H1 (cell line): Measurements from ENCODE around the gene SIM2. TPM values are rescaled to one million over a fixed set of nuclear protein-coding genes. Genes with fewer than 3 reads are reported as not detected.

Experiments used
- CTCF ChIA-PET: fragments of 300-600 bp; sonication (Branson Sonifier 250); formaldehyde crosslinking; loops from one replicate; lab custom pipeline; 2021; ENCODE audit not compliant: partially characterized antibody; lab: Charles Lee
- POLR2A ChIA-PET: fragments of 300-600 bp; sonication (Branson Sonifier 250); formaldehyde crosslinking; loops from one replicate; lab custom pipeline; 2021; ENCODE audit warnings: inconsistent platforms; ENCODE audit not compliant: partially characterized antibody; lab: Charles Lee
- DNase-seq, 2 experiments: peaks; one replicate each; pipeline versions ENCODE4 v3.0.0 to v3.0.0-alpha.2; 2010 to 2022; ENCODE audit warnings: low spot score in 2 of 2, low read depth in 1 of 2, mixed read lengths in 1 of 2
- FAIRE-seq: peaks from 2 replicates; lab custom pipeline; 2011; peaks lifted over from hg19 to GRCh38; lab: Jason Lieb, UNC
- H2AFZ ChIP-seq: 2 replicates; pipeline ENCODE4 v1.8.1; 2012; ENCODE audit warnings: low read length, inconsistent platforms
- H2AK5ac ChIP-seq: 2 replicates; pipeline ENCODE4 v1.6.1; 2013; ENCODE audit warnings: low read depth, low read length
- H2BK120ac ChIP-seq: replicated peaks from 2 replicates; pipeline ENCODE3; 2013; ENCODE audit warnings: low read depth, low read length, inconsistent platforms
- H2BK12ac ChIP-seq: 2 replicates; pipeline ENCODE4 v1.6.1; 2013; ENCODE audit warnings: low read depth, low read length
- H2BK15ac ChIP-seq: 2 replicates; pipeline ENCODE4 v1.6.1; 2013; ENCODE audit warnings: low read length
- H2BK20ac ChIP-seq: 2 replicates; pipeline ENCODE4 v1.6.1; 2013; ENCODE audit warnings: low read length
- H2BK5ac ChIP-seq: 2 replicates; pipeline ENCODE4 v1.6.1; 2013; ENCODE audit warnings: low read depth, low read length
- H3K14ac ChIP-seq: 2 replicates; pipeline ENCODE4 v1.6.1; 2013; ENCODE audit warnings: inconsistent platforms; ENCODE audit not compliant: insufficient read length
- H3K18ac ChIP-seq: 2 replicates; pipeline ENCODE4 v1.6.1; 2013; ENCODE audit warnings: low read length; ENCODE audit errors: extremely low read depth
- H3K23ac ChIP-seq: 2 replicates; pipeline ENCODE4 v1.6.1; 2013; ENCODE audit warnings: inconsistent platforms; ENCODE audit not compliant: insufficient read length
- H3K23me2 ChIP-seq: 2 replicates; pipeline ENCODE4 v1.6.1; 2013; ENCODE audit warnings: low read depth, low read length
- H3K27ac ChIP-seq: 2 replicates; pipeline ENCODE4 v1.6.1; 2011; ENCODE audit warnings: low read depth, low read length, inconsistent platforms
- H3K27me3 ChIP-seq, 4 experiments: replicated peaks in 1 of 4; 1 replicate in 1 of 4; 2 replicates in 3 of 4; pipeline versions ENCODE4 v1.6.1 to v1.8.1; 2011 to 2013; ENCODE audit warnings: low read length in 3 of 4, mild to moderate bottlenecking in 3 of 4, inconsistent platforms in 2 of 4, mixed read lengths in 2 of 4, moderate library complexity in 1 of 4; ENCODE audit not compliant: control insufficient read depth in 3 of 4, insufficient read depth in 3 of 4; ENCODE audit errors: extremely low read depth in 1 of 4
- H3K36me3 ChIP-seq, 4 experiments: 2 replicates each; pipeline versions ENCODE4 v1.6.1 to v1.8.1; 2011 to 2013; ENCODE audit warnings: mild to moderate bottlenecking in 4 of 4, low read length in 3 of 4, moderate library complexity in 2 of 4, control low read depth in 1 of 4, inconsistent platforms in 1 of 4; ENCODE audit not compliant: insufficient read depth in 4 of 4, control insufficient read depth in 2 of 4
- H3K4ac ChIP-seq: replicated peaks from 2 replicates; pipeline ENCODE3; 2013; ENCODE audit warnings: low read length, low read depth, mixed read lengths, inconsistent platforms; ENCODE audit not compliant: insufficient read length
- H3K4me1 ChIP-seq, 4 experiments: replicated peaks in 1 of 4; 1 replicate in 1 of 4; 2 replicates in 3 of 4; pipeline versions ENCODE4 v1.6.1 to v1.8.1; 2011 to 2013; ENCODE audit warnings: low read length in 3 of 4, inconsistent platforms in 2 of 4, mixed read lengths in 1 of 4; ENCODE audit not compliant: insufficient read depth in 4 of 4, control insufficient read depth in 3 of 4
- H3K4me2 ChIP-seq, 2 experiments: 2 replicates each; pipeline versions ENCODE4 v1.6.1 to v1.8.1; 2011 to 2013; ENCODE audit warnings: low read depth in 2 of 2, low read length in 2 of 2, control low read depth in 1 of 2, inconsistent platforms in 1 of 2, mild to moderate bottlenecking in 1 of 2; ENCODE audit not compliant: insufficient read depth in 1 of 2
- H3K4me3 ChIP-seq, 4 experiments: fragments of 200-600, 300-600 bp in 1 of 4; sonication (generic), shearing (Covaris generic), sonication (Bioruptor Twin) in 1 of 4; 2 replicates each; pipeline versions ENCODE4 v1.5.1 to v1.8.1; 2011 to 2016; ENCODE audit warnings: low read length in 4 of 4, low read depth in 3 of 4, control low read depth in 2 of 4, inconsistent platforms in 2 of 4, mild to moderate bottlenecking in 2 of 4, mixed read lengths in 1 of 4, moderate library complexity in 1 of 4; ENCODE audit not compliant: insufficient read depth in 2 of 4; ENCODE audit errors: extremely low read depth in 1 of 4
- H3K56ac ChIP-seq: replicated peaks from 2 replicates; pipeline ENCODE3; 2013; ENCODE audit warnings: low read depth, mild to moderate bottlenecking, mixed read lengths, low read length, inconsistent platforms; ENCODE audit not compliant: insufficient read length
- H3K79me1 ChIP-seq: 2 replicates; pipeline ENCODE4 v1.6.1; 2013; ENCODE audit warnings: low read depth, low read length, control low read depth
- H3K79me2 ChIP-seq, 2 experiments: 2 replicates each; pipeline versions ENCODE4 v1.6.1 to v1.8.1; 2012 to 2013; ENCODE audit warnings: low read length in 2 of 2, mild to moderate bottlenecking in 2 of 2, inconsistent platforms in 1 of 2; ENCODE audit not compliant: insufficient read depth in 2 of 2, control insufficient read depth in 1 of 2
- H3K9ac ChIP-seq, 4 experiments: replicated peaks in 1 of 4; 1 replicate in 1 of 4; 2 replicates in 3 of 4; pipeline versions ENCODE4 v1.6.1 to v1.8.1; 2011 to 2013; ENCODE audit warnings: low read depth in 3 of 4, low read length in 3 of 4, control low read depth in 2 of 4, mild to moderate bottlenecking in 2 of 4, moderate library complexity in 2 of 4, inconsistent platforms in 1 of 4; ENCODE audit errors: extremely low read depth in 1 of 4
- H3K9me3 ChIP-seq, 2 experiments: 2 replicates each; pipeline versions ENCODE4 v1.6.1 to v1.8.1; 2012 to 2013; ENCODE audit warnings: mild to moderate bottlenecking in 2 of 2, moderate library complexity in 2 of 2, control low read depth in 1 of 2, inconsistent platforms in 1 of 2, low read depth in 1 of 2, low read length in 1 of 2, mixed read lengths in 1 of 2; ENCODE audit not compliant: insufficient read depth in 2 of 2
- H4K20me1 ChIP-seq, 2 experiments: replicated peaks in 1 of 2; 2 replicates each; pipeline versions ENCODE3 to v1.8.1; 2011 to 2013; ENCODE audit warnings: inconsistent platforms in 2 of 2, low read length in 2 of 2, mild to moderate bottlenecking in 1 of 2; ENCODE audit not compliant: insufficient read depth in 2 of 2, control insufficient read depth in 1 of 2
- H4K5ac ChIP-seq: 2 replicates; pipeline ENCODE4 v1.6.1; 2013; ENCODE audit warnings: low read length, low read depth, mixed read lengths, inconsistent platforms; ENCODE audit not compliant: insufficient read length
- H4K8ac ChIP-seq: 2 replicates; pipeline ENCODE4 v1.8.0; 2013; ENCODE audit warnings: mild to moderate bottlenecking, moderate library complexity, low read length, inconsistent platforms; ENCODE audit not compliant: insufficient read depth; ENCODE audit errors: extremely low read depth
- H4K91ac ChIP-seq: replicated peaks from 2 replicates; pipeline ENCODE3; 2013; ENCODE audit warnings: low read length, mixed read lengths, inconsistent platforms; ENCODE audit not compliant: insufficient read length
- BCL11A ChIP-seq, 2 experiments: IDR thresholded peaks; one replicate each; pipeline ENCODE4 v1.6.1; 2011; ENCODE audit warnings: low read depth in 2 of 2, low read length in 2 of 2, mild to moderate bottlenecking in 2 of 2
- CHD2 ChIP-seq: IDR thresholded peaks from 2 replicates; pipeline ENCODE4 v1.6.1; 2012; ENCODE audit warnings: low read length, improper control_type of control experiment
- GTF2F1 ChIP-seq: IDR thresholded peaks from 2 replicates; pipeline ENCODE4 v1.6.1; 2012; ENCODE audit warnings: low read depth, low read length, improper control_type of control experiment, borderline replicate concordance
- HDAC2 ChIP-seq, 2 experiments: fragments of 300-600 bp in 1 of 2; sonication (generic) in 1 of 2; IDR thresholded peaks; 2 replicates each; pipeline ENCODE4 v1.6.1; 2011 to 2012; ENCODE audit warnings: low read depth in 2 of 2, low read length in 2 of 2, mild to moderate bottlenecking in 2 of 2, moderate library complexity in 2 of 2, borderline replicate concordance in 1 of 2, inconsistent platforms in 1 of 2
- KDM1A ChIP-seq: fragments of 200-600, 300-600 bp; sonication (generic); IDR thresholded peaks from 2 replicates; pipeline ENCODE4 v1.7.1; 2016; ENCODE audit warnings: mild to moderate bottlenecking, low read length, borderline replicate concordance
- RAD21 ChIP-seq, 2 experiments: IDR thresholded peaks in 1 of 2; conservative IDR thresholded peaks in 1 of 2; 2 replicates each; pipeline ENCODE4 v1.6.1; 2011; ENCODE audit warnings: low read depth in 2 of 2, low read length in 2 of 2, improper control_type of control experiment in 1 of 2, inconsistent platforms in 1 of 2, mild to moderate bottlenecking in 1 of 2, moderate library complexity in 1 of 2
- RBBP5 ChIP-seq: IDR thresholded peaks from 2 replicates; pipeline ENCODE4 v1.7.1; 2012; ENCODE audit warnings: low read depth, mild to moderate bottlenecking, inconsistent platforms, low read length, moderate library complexity, borderline replicate concordance
- TAF7 ChIP-seq: optimal IDR thresholded peaks from 2 replicates; pipeline ENCODE3; 2011; ENCODE audit warnings: low read depth, mild to moderate bottlenecking, inconsistent platforms, low read length, moderate library complexity, borderline replicate concordance
- WGBS, 2 experiments: shearing (Covaris generic) in 1 of 2; methylation state at CpG; one replicate each; pipeline versions ENCODE4 v1.1.6 to v1.1.7; 2013 to 2015; ENCODE audit warnings: low lambda C conversion rate in 2 of 2, mixed read lengths in 2 of 2, inconsistent platforms in 1 of 2, low coverage in 1 of 2, missing lambda C conversion rate in 1 of 2; ENCODE audit not compliant: insufficient replicate concordance in 2 of 2, insufficient coverage in 1 of 2, insufficient read length in 1 of 2; ENCODE audit errors: extremely low coverage in 1 of 2, missing lambda C conversion rate in 1 of 2; 5-methylcytosine and 5-hydroxymethylcytosine counted together
- polyA plus RNA-seq, 7 experiments: library from polyadenylated mRNA; depleted of rRNA in 3 of 7; stranded (reverse) in 5 of 7; unstranded in 2 of 7; fragments of >200 nt in 5 of 7; fragments of 200-250 nt in 2 of 7; gene quantifications; 1 replicate in 5 of 7; 2 replicates in 1 of 7; 4 replicates in 1 of 7; pipeline versions ENCODE4 v1.2.1 to v1.2.3, GENCODE V29; 2011 to 2013; ENCODE audit warnings: missing spikeins in 2 of 7, mixed read lengths in 2 of 7
- total RNA-seq: library from RNA; stranded (reverse); fragmentation: NEBNext Ultra II Directional; extraction: Animal tissue kit (Norgen Biotek cat#: 25700); gene quantifications from 2 replicates; pipeline ENCODE4 v1.2.1, GENCODE V29; 2021

Gene SIM2
- total and polyA plus RNA-seq, 2 of the 8 experiments (the other 6 are each of a cell fraction or from before 2014, with no cell fraction given) = 0.05 to 0.26 TPM

DNA sequence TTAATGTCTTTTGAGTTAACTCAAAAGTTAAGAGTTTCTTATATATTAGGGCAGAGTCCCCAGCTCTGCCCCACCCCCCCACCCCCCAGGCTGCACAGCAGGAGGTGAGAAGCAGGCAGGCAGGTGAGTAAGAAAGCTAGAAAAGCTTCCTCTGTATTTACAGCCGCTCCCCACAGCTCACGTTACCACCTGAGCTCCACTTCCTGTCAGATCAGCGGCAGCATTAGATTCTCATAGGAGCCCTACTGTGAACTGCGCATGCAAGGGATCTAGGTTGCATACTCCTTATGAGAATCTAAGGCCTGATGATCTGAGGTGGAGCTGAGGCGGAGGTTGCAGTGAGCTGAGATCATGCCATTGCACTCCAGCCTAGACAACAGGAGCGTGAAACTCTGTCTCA is 81.9 kb downstream of the SIM2 start:
- no peak overlapping the region for H3K4ac ChIP-seq
- H2BK5ac ChIP-seq = no peak overlapping the region
- no peak overlapping the region for H3K9ac ChIP-seq
- no peak overlapping the region for H2BK15ac ChIP-seq
- no peak overlapping the region for H3K27ac ChIP-seq
- no peak overlapping the region for H2BK12ac ChIP-seq
- no peaks in the 10 kb centered on the region for H3K27me3 ChIP-seq
- no peak overlapping the region for H4K8ac ChIP-seq
- no peak overlapping the region for H3K56ac ChIP-seq
- H3K9me3 ChIP-seq = peaks cover 7 to 9% of the 10 kb centered on the region in 2 experiments
- no peak overlapping the region for H3K14ac ChIP-seq
- FAIRE-seq = no peak
- TF ChIP-seq GTF2F1 = no peak
- TF ChIP-seq BCL11A (IDR thresholded peaks at IDR 0.05; ENCODE audit: low read depth in 2 of 2, low read length in 2 of 2) = no peak
- TF ChIP-seq TAF7 = no peak
- TF ChIP-seq KDM1A = no peak
- no peak for TF ChIP-seq RBBP5
- TF ChIP-seq CHD2 = no peak
- no peak for TF ChIP-seq RAD21 (IDR thresholded peaks at IDR 0.05 in 1 of 2, conservative IDR thresholded peaks at IDR 0.05 in 1 of 2; ENCODE audit: low read depth in 2 of 2, low read length in 2 of 2)
- TF ChIP-seq HDAC2 (IDR thresholded peaks at IDR 0.05; ENCODE audit: borderline replicate concordance in 1 of 2, low read depth in 2 of 2, low read length in 2 of 2) = no peak
- TF ChIP-seq, all 59 proteins: peak for 0
- no peak overlapping the region for H3K4me3 ChIP-seq
- no peaks in the 10 kb centered on the region; a peak in 1 of 8 replicates for H3K36me3 ChIP-seq
- H3K4me1 ChIP-seq = peaks cover 0 to 3% (median 1%) of the 10 kb centered on the region in 4 experiments; a peak in 5 of 7 replicates
- H2BK120ac ChIP-seq = no peak overlapping the region
- H3K79me1 ChIP-seq = no peaks in the 10 kb centered on the region
- no peaks in the 10 kb centered on the region for H3K23me2 ChIP-seq
- WGBS, 2 experiments = 74% methylated on average over 6 of the region's 6 CpGs; no CpG with 5 or more reads in 1 of the 2 experiments
- H4K5ac ChIP-seq = no peak overlapping the region
- no peak overlapping the region for H2BK20ac ChIP-seq
- POLR2A ChIA-PET = no interaction called here
- no peaks in the 10 kb centered on the region for H3K79me2 ChIP-seq
- H2AK5ac ChIP-seq = no peak overlapping the region
- CTCF ChIA-PET = interaction anchor here (1.0 kb wide), 2 partner anchors 32 to 173 kb away, joined by 3 to 4 read pairs; no protein-coding TSS in a partner anchor
- H4K20me1 ChIP-seq = no peaks in the 10 kb centered on the region
- no peak overlapping the region for H3K23ac ChIP-seq
- no peak overlapping the region for H4K91ac ChIP-seq
- no peak for DNase-seq
- no peak overlapping the region for H3K4me2 ChIP-seq
- H3K18ac ChIP-seq = no peak overlapping the region
- H2AFZ ChIP-seq = no peak overlapping the region
